Measurements from ENCODE around the gene SYNGAP1.

The SYNGAP1 gene

GRCh38 chr6:33420491-33421343 lies 852 bp downstream of the SYNGAP1 start:
- in situ Hi-C loops (cut with MboI; ENCODE audit: low sequenced_read_pairs): no loop called here

GRCh38 chr6:33421344-33421643 lies 1.4 kb downstream of the SYNGAP1 start:
- in situ Hi-C loops (cut with MboI; ENCODE audit: low sequenced_read_pairs): no loop called here

- in situ Hi-C loops (cut with MboI; ENCODE audit: low sequenced_read_pairs): no loop called here
Observed at GRCh38 chr6:33423777-33424176, 3.9 kb downstream of the SYNGAP1 start.

- in situ Hi-C loops (cut with MboI; ENCODE audit: low sequenced_read_pairs): no loop called here
Observed at GRCh38 chr6:33424855-33425667, 5.2 kb downstream of the SYNGAP1 start.

GRCh38 chr6:33425668-33426577 lies 6.1 kb downstream of the SYNGAP1 start:
- in situ Hi-C loops (cut with MboI; ENCODE audit: low sequenced_read_pairs): no loop called here

GRCh38 chr6:33426590-33427511 lies 7.0 kb downstream of the SYNGAP1 start:
- in situ Hi-C loops (cut with MboI; ENCODE audit: low sequenced_read_pairs): no loop called here

GRCh38 chr6:33427585-33428223 lies 7.8 kb downstream of the SYNGAP1 start:
- in situ Hi-C loops (cut with MboI; ENCODE audit: low sequenced_read_pairs): no loop called here

- in situ Hi-C loops (cut with MboI; ENCODE audit: low sequenced_read_pairs): no loop called here
Observed at GRCh38 chr6:33428224-33428965, 8.5 kb downstream of the SYNGAP1 start.

- in situ Hi-C loops (cut with MboI; ENCODE audit: low sequenced_read_pairs): no loop called here
Observed at GRCh38 chr6:33428966-33429749, 9.3 kb downstream of the SYNGAP1 start.

GRCh38 chr6:33429750-33430052 lies 9.8 kb downstream of the SYNGAP1 start:
- in situ Hi-C loops (cut with MboI; ENCODE audit: low sequenced_read_pairs): no loop called here

- in situ Hi-C loops (cut with MboI; ENCODE audit: low sequenced_read_pairs): no loop called here
Observed at GRCh38 chr6:33430334-33430733, 10.5 kb downstream of the SYNGAP1 start.

GRCh38 chr6:33430991-33431879 lies 11.4 kb downstream of the SYNGAP1 start:
- in situ Hi-C loops (cut with MboI; ENCODE audit: low sequenced_read_pairs): no loop called here

- in situ Hi-C loops (cut with MboI; ENCODE audit: low sequenced_read_pairs): no loop called here
Observed at GRCh38 chr6:33431880-33432541, 12.1 kb downstream of the SYNGAP1 start.

GRCh38 chr6:33432546-33432945 lies 12.7 kb downstream of the SYNGAP1 start:
- in situ Hi-C loops (cut with MboI; ENCODE audit: low sequenced_read_pairs): no loop called here

GRCh38 chr6:33433001-33433543 lies 13.2 kb downstream of the SYNGAP1 start:
- in situ Hi-C loops (cut with MboI; ENCODE audit: low sequenced_read_pairs): no loop called here

GRCh38 chr6:33433544-33434191 lies 13.8 kb downstream of the SYNGAP1 start:
- in situ Hi-C loops (cut with MboI; ENCODE audit: low sequenced_read_pairs): no loop called here

All from HL-60/S4 (cell line).